Frontal cortex (tissue), 4 donors: ENCODE data around the gene SPTBN1. TPM values are rescaled to one million over a fixed set of nuclear protein-coding genes. Genes with fewer than 3 reads are reported as not detected.
A peak's percentile ranks its signal among the peaks of the same experiment; 100 is the strongest.

ENCODE experiments used
- DNase-seq, 2 donors: peaks; one replicate each; pipeline ENCODE4 v3.0.0; 2012; ENCODE audit warnings: low spot score in 2 of 2
- FAIRE-seq: peaks from 2 replicates; lab custom pipeline; 2012; peaks lifted over from hg19 to GRCh38; lab: Jason Lieb, UNC
- total RNA-seq: library from RNA; depleted of rRNA; stranded (reverse); fragments of >200 nt; gene quantifications from one replicate; pipeline ENCODE4 v1.2.3, GENCODE V29; 2014
- donor health status: control.
- donor health status: control.
- donor health status: control.

Gene SPTBN1
- total RNA-seq, 1 donor from 2014 or later, result 449 TPM

DNA sequence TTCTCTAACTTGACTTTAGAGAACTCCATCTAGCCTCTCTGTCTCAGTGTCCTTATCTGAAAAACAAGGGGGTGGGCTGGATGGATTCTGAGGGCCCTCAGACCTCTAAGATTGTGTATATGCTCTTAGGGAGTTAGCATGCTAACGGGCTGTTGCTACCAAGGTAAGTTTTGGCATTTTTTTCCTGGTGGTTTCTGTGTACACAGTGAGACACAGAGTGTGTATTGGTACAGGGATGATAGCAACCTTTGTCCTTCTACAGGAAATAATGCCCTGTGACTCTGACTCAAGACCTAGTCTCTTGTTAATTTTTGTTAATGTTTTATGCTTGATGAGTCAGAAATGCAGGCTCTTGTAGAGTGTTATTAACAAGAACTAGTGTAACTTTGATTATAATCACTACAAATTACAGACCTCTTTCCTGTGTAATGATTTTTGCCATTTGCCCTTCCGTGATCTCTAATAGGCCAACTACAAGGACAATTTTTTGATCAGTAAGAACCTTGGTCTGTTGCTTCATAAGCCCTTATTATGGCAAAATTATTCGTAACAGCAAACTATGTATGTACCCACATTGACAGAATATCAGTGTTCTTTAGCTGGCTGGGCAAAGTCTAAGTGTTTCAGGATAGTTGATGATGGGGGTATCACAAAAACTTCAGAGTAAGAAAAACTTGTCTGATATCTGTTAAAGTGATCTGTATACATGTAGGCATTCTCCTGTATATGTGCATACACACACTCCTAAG is 89.7 kb downstream of the SPTBN1 start:
- no peak for DNase-seq
- FAIRE-seq, result no peak

DNA sequence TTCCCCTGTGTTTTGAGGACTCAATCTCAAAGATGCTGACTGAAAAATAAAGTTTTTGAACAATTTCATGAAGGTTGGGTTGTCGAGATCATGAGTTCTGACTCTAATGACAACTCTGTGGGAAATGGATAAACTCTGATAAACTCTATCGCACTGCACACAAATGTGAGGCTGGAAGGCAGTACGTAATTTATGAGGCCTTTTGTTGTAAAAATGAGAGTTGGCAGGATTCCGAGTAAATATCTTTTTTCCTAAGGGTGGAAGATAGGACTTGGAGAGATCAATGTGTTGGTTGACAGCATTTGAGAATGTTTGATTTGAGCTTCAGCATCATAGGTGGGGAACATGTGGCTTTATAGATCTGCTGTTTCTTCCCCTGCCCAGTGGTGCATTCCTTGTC is 90.4 kb downstream of the SPTBN1 start:
- FAIRE-seq (no peak), DNase-seq (no peak)

- DNase-seq (no peak), FAIRE-seq (no peak)
These were observed 91.0 kb downstream of the SPTBN1 start for GRCh38 chr2:54546923-54547720.

DNA sequence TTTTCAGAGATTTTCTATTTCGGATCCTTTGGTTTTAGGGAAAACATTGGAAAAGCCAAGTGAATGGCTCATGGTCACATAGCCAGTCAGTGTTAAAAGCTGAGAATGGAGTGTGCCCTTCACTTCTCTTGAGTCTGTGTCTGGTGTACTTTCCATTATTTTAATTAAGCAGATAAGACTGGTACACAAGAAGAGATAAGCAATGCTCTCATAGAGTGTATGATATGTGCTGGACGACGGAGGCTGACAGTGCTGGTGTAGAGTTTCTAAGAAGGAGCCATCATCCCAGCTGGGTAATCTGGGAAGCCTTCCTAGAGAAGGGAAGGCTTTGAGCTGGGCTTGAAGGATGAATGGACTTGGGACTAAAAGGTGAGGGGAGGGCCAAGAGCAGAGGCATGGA is 93.3 kb downstream of the SPTBN1 start:
- FAIRE-seq, result no peak
- DNase-seq, result no peak

GRCh38 chr2:54549917-54550518 is 93.9 kb downstream of the SPTBN1 start:
- no peak for DNase-seq
- FAIRE-seq, result no peak

GRCh38 chr2:54550547-54550946 is 94.4 kb downstream of the SPTBN1 start:
- DNase-seq (no peak), FAIRE-seq (no peak)

- DNase-seq, result no peak
- no peak for FAIRE-seq
These were observed 95.1 kb downstream of the SPTBN1 start for GRCh38 chr2:54551123-54551756.

GRCh38 chr2:54553075-54553474 is 96.9 kb downstream of the SPTBN1 start:
- FAIRE-seq, result no peak

DNA sequence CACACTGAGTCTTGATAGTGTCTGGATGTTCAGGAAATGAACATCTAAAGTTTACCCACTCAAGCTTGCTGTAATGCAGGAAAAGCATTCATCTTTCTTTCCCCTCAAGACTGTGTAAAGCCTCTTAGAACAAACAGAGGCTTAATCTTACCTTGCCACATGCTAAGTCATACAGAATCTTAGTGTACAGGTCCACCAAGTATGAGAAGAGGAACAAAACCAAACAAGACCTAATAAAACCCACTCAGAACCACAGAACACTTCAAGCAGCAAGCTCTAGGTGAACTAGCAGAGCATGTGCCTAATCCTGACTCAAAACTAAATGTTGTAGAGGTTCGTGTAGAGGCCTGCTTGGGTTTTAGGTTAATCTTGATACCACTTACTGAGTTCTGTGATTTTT is 97.6 kb downstream of the SPTBN1 start:
- no peak for DNase-seq

More at GRCh38 chr2:54553075-54553474, 96.9 kb downstream of the SPTBN1 start:
- no peak for DNase-seq

GRCh38 chr2:54555318-54555837 is 99.3 kb downstream of the SPTBN1 start:
- no peak for FAIRE-seq
- DNase-seq, result no peak

More for the DNA sequence above, 97.6 kb downstream of the SPTBN1 start:
- no peak for FAIRE-seq

GRCh38 chr2:54556621-54557121 is 100.5 kb downstream of the SPTBN1 start:
- FAIRE-seq (no peak), DNase-seq (no peak)

DNA sequence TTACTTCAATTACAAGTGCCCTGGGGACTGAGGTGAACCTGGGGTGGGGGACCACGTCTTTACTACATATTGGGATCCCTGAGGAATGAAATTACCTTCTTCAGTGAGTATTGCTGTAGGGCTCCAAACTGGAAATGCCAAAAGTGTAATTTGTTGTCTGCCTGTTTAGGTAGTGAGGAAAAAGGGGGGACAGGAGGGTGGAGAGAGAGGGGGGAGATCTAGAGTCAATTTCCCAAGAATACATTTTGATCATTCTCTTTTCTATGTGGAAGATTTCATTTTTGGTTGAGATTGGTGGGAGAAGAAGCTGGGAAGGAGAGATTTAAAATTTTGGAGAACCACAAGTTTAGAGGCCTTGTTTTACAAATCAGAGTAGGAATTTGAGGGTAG is 101.1 kb downstream of the SPTBN1 start:
- no peak for FAIRE-seq
- DNase-seq, result no peak

- FAIRE-seq (no peak), DNase-seq (no peak)
These were observed 101.6 kb downstream of the SPTBN1 start for GRCh38 chr2:54557601-54558187.

DNA sequence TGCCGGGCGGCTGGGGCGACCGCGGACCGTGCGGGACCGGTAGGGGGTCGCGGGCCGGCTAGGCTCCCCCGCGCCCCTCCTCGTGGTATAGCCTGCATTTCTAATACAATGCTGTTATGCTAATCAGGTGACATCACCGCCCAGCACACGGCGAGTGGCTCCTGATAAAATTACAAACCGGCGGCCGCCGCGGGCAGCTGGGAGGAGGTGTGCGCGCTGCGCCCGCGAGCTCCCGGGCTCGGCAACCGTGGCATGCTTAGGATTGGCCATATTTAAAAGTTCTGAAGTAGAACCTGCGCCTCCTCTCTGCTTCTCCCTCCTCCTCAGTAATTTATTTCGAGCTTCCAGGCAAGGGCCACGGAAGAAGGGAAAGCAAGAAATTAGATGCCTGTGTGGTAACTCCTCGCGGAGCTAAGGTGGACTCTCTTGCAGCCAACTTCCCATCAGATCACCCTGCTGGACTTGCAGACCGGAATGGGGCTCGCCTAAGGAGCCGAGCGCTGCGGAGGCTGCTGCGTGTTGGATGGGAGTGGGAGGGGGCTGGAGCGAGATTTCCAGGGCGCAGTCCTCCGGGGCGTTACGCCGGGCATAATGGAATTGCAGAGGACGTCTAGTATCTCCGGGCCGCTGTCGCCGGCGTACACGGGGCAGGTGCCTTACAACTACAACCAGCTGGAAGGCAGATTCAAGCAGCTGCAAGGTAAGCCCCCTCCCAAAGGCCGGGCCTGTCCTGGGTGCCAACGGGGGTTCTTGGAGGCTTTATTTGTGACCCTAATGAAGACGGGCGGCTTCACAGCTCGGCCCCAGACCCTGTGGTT is 102.3 kb downstream of the SPTBN1 start:
- DNase-seq (no peak), FAIRE-seq (no peak)

DNA sequence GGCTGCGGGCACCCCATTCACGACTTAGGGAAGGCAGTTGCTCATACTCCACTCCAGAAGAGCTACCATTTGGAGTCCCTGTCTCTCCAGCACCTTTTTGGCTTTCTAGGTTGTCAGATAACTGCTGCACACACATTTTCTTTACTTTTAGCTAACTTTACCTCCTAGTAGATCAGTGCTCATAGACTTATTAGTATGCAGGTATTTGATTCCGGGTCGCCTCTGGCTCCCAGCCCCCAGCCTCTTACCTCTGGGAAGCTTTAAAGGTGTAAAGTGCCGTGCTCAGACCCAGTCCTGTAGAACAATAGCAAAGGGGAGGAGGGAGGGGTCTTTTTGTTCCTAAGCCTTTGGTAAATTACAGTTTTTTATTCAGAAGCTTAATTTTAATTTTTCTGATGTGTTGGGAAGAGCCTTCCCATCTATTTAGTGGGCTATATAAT is 102.9 kb downstream of the SPTBN1 start:
- DNase-seq (no peak), FAIRE-seq (no peak)

DNA sequence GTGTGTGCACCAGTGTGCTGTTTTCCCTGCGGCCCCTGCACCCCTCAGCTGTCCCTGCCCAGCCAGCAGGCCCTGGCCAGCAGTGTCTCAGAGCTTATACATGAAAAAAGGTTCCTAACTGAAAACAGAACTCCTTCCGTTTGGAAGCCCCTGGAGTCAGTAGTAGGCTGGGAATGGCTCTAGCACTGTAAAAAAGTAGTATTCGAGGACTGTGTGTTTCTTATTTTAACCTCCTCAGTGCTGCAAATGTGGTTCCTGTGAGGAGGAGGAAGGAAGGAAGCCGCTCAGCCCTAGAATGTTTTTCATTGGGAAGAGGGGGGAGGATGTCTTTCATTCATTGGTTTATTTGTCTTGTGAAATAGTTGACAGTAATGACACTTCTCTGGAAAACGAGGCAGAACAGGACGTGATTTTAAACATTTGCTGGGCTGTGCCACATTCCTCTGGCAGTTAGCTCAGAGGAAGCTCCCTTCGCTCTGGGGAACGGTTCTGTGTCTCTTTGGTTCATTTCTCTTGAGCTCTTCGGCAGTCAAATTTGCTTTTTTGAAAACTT is 103.5 kb downstream of the SPTBN1 start:
- DNase-seq (peak in 1 of 2 donors; percentile 48), FAIRE-seq (no peak)

- DNase-seq (no peak), FAIRE-seq (no peak)
These were observed 104.2 kb downstream of the SPTBN1 start for GRCh38 chr2:54560146-54560881.

DNA sequence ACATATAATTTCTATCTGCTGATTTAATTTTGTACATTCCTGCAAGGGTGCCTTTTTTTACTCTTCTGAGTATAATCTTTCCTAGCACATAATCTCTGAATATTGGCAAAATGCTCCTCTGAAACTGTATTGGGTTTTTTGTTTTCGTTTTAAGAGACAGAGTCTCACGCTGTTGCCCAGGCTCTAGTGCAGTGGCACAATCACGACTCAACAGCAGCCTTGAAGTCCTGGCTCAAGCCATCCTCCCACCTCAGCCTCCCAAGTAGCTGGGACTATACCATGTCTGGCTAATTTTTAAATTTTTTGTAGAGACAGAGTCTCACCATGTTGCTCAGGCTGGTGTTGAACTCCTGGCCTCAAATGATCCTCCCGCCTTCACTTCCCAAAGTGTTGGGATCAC is 104.9 kb downstream of the SPTBN1 start:
- DNase-seq (no peak), FAIRE-seq (no peak)
